GM19463 (cell line): ENCODE data around the gene STK39.

Source experiments
- ATAC-seq: cut with Tn5 transposase; IDR thresholded peaks from one replicate; pipeline ENCODE4 v1.9.1; 2021; ENCODE audit warnings: mild to moderate bottlenecking, moderate library complexity; ENCODE audit not compliant: unreplicated experiment

STK39 gene

DNA sequence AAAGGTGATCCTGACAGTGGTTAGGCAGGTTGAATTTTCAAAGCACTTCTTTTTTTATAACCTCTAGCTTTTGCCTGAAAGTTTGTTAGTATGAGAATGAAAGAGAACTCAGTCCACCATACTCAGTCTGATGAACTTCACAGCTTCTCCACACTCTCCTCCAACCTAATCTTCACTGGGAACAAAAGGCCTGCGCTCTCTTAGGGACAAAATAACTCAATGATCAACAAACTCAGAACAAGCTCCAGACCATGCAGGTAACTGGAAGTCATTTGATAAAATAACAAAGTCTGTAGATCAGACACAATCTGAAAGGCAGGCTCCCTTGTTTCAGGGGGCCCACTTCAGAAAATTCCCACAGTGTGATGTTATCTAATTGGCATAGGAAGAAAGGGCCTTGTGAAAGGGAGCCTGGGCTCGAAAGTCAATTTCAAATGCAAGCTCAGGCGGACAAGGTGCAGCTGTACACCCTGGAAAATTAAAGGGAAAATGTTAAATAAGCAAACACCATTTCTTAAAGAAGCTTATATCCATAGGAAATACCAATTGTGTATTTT, 142.2 kb downstream of the STK39 start:
- ATAC-seq, result no peak

DNA sequence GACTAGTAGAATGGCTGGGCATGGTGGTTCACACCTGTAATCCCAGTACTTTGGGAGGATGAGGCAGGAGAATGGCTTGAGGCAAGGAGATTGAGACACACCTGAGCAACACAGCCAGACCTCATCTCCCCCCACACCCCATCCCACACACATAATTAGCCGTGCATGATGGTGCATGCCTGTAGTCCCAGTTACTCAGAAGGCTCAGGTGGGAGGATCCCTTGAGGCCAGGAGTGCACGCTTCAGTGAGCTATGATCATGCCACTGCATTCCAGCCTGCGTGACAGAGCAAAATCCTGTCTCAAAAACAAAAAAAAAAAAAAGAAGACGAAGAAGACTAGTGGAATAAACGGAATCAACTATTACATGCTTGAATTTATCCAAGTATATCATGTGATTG, 150.0 kb downstream of the STK39 start:
- no peak for ATAC-seq

DNA sequence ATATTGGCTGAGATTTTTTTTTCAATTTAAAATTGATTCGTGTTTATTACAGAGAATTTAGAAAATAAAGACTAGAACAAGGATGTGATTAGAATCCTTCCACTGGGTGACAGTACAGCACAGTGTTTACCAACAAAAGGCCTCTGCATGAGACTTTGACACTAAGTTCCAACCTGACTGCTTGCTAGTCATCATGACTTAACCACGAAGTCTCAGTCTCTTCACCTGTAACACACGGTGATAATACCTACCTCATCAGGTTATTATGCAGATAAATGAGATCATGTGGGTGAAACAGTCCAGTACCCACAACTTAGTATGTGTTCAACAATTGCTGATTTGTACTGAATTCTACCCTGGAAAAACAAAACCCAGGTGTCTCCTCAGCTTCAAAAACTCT, 151.2 kb downstream of the STK39 start:
- ATAC-seq, result no peak

DNA sequence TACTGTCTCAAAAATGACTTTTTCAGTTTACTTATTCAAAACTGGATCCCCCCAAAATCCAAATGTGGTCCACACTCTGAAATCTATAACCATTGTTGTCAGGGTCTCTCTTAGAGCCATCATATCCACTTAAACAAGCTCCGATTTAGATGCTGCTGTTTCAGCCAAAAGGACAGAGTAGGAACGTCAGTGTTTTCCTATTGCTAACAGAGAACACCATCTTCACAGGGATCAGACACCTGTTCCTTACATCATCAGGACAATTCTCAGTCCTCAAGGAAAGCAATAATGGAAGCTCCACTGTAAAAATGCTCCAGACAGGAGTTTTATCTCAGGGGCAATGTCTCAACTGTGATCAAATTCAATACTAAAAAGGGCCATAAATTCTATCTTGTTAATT, 155.4 kb downstream of the STK39 start:
- no peak for ATAC-seq

DNA sequence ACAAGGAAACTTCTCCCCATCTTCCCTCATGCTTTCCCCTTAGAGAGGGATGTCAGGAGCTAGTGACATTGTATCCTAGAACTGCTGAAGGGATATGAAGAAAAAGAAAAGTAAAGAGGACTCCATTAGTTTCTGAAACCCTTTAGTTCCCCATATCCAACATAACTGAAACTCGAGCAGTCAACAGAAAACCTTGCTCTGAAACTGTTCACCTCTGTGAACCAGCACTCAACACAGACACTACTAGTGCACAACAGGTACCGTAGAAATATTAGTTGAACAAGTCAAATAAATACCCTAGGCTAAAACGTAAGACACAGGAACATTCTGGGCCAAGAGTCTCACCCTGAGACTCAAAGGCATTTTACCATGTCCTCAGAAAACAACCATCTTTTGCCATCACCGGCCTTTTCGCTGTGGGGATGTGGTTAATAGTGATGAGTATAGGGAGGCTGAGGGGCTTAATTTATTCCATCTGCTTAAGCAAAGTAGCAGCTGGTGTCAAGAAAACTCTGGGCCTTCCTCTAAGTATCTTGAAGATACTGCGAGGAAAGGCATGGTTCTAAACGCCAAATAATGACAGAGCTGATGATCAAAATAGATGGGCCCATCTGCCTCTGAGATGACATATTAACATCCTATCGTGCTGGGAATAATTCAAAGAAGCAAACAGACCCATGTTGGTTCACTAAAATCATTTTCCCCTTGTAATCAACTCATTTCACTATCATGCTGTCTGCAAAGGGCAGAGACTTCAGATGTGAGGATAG, 156.8 kb downstream of the STK39 start:
- peak; percentile 84 for ATAC-seq

DNA sequence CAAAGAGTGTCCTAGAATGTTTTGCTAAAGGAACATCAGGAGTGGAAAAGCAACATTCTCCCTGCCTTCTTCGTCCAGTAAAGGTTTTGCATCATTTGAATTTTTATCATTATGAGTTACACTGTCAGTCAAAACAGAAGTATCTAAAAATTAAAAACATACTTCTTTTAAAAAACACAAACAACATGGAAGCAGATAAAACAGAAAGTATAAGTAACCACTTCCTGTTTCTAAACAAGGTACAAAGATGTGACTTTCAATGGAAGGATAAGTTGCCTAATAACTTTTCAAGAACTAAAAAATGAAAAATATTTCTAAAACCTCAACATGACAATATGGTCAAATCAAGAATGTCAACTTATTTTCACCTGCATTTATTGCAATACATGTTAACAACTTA, 158.2 kb downstream of the STK39 start:
- no peak for ATAC-seq

DNA sequence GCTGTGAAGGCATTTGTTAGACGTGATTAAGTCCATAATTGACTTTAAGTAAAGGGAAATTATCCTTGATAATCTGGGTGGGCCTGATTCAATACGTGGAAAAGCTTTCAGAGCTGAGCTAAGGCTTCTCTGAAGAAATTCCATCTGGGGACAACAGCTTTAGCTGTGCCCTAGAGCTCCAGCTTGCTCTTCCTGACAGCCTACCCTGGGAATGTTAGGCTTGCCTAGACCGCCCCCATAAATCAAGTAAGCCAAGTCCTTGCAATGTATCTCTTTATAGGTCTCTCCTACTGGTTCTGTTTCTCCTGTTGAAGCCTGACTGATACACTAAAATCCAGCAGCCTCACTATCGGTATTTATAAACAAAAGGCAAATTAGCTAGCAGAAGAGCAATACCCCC, 160.0 kb downstream of the STK39 start:
- no peak for ATAC-seq

DNA sequence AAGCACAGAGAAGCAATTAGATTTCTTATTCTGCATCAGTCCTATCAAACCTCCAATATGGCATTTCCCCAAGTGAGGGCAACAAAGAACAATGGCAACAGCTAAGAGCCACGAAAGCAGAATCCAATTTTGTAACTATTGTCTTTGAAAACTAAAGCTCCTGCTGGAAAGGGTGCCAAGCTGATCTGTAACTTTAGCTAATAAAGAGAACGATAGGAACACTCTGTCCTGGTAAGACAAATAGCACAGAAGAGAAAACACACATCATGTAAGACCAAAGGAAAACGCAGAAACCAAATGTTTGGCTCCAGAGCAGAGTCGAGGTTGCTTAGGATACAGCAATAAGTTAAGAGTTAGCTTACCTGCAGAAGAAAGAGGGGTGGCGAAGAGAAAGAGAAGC, 160.5 kb downstream of the STK39 start:
- ATAC-seq, result no peak

DNA sequence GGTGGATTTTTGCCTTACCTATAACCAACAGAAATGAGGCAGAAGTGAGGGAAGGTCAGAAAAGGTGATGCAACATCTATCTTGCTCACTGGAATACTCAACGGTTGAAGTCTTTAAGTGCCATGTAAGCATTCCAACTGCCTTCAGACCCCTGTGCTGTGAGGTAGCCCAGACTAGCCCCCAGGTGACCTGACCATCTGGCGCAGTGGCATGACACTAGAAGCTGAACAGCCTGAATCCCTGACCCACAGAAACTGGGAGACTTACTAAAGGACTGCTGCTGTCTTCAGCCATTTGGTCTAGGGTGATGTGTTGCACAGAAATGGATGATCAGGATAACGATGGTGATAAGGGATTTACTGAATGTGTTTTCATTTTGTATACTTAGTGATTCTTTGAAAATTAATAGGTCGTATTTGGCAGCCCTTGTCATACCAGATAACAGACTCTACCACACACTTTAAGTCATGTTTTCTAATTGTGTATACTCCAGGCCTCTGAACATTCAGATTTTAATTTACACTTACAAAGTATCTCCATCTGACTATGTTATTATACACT, 161.5 kb downstream of the STK39 start:
- no peak for ATAC-seq

DNA sequence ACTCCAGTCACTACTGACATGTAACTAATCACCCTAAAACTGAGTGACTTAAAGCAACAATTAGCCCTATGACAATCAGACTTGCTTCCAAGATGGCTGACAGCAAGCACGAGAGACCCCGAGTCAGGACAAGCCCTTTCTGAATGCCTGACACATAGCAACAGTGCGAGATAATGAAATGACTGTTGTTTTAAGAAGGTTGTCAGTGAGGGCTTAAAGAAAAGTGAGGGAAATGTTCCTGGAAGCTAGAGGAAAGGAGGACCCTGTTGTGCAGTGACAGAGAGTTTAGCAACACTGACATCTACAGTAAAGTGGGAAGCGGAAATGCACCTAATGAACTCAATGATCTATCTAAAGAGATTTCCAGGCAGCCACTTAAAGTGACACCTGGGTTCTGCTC, 163.1 kb downstream of the STK39 start:
- ATAC-seq, result no peak

DNA sequence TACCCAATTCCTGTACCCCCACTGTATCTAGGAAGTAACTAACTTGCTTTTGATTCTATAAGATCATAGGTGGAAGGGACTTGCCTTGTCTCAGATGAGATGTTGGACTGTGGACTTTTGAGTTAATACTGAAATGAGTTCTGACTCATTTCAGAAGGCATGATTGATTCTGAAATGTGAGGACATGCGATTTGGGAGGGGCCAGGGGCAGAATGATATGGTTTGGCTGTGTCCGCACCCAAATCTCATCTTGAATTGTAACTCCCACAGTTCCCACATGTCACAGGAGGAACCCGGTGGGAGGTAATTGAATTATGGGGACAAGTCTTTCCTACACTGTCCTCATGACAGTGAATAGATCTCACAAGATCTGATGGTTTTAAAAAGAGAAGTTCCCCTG, 165.9 kb downstream of the STK39 start:
- ATAC-seq, result peak; percentile 86

DNA sequence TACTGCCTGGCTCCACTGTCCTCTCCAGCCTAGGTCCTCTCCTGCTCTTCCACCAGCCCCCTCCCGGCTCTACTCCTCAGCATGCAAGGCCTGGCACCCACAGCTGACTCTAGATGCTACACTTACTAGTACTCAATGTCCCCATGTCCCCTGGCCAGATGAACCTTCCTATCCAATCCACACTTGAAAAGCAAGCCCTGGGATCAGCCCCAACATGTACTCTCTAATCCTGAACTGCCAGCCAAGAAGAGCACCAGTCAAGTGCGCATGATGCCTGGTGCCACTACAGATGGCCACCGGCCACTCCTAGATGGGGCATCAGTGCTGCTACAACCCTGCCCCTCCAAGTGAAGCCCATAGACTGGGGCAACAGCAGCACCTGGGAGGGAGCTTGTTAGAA, 168.2 kb downstream of the STK39 start:
- ATAC-seq, result no peak

DNA sequence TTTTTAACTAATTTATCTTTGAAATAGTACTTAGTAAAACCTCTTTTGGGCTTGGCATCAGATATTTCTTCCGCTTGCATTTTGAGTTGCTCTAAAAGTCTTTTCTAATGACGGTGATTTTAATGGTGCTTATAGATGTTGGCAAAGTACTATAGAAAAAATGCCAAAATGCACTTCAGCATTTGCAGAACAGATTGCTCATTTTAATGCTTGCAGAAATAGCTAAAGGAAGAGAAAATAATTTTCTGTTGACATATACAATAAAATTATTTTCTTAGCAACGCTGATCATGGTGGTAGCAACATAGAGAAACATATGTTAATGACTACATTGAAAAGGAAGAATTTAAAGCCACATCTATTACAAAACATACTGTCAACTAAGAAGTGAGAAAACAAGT, 170.7 kb downstream of the STK39 start:
- no peak for ATAC-seq

DNA sequence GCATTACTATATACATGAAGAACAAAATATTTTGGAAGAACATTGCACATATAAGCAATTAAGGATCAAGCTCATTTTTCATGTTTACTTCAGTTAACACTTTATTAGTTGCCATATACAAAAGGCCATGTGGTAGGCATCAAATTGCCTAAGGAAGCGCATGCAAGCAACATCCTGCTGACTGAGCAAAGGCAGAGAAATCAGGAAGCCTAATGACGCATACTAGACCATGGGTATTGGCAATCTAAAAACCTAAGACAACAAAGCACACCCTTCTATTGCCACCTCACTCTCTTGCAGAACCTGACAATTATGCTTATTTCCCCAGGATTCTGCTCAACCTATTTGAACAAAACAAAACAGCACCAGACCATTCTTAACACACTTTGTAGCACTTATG, 171.9 kb downstream of the STK39 start:
- ATAC-seq, result no peak

DNA sequence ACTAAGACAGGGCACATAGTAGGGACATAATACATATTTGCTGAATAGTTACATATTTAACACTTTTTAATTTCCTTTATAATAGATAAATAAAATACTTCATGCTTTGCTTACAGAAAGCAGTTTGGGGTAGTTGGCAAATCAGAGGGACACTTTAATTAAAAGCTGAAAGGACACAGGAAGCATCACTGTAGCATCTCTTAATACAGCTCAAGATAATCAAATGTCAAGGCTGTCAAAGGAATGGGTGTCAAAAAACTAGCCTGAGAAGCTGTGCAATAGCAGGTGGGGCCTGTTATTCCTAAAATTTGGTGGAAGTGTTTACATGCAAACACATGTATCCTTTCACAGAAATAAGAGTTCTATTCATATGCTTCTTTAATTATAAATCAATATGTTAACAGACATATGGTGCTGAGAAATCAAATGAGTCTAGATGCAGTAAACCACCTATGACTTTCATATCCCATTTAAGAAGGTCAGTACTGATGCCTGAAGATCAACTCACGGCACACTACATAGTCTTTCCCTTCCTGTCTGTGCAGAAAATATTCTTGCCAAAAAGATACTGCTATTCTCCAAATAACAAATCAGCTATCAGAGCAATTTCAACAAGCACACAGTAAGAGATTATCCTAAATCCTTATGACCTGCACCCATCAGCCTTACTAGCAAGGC, 174.6 kb downstream of the STK39 start:
- ATAC-seq, result no peak

DNA sequence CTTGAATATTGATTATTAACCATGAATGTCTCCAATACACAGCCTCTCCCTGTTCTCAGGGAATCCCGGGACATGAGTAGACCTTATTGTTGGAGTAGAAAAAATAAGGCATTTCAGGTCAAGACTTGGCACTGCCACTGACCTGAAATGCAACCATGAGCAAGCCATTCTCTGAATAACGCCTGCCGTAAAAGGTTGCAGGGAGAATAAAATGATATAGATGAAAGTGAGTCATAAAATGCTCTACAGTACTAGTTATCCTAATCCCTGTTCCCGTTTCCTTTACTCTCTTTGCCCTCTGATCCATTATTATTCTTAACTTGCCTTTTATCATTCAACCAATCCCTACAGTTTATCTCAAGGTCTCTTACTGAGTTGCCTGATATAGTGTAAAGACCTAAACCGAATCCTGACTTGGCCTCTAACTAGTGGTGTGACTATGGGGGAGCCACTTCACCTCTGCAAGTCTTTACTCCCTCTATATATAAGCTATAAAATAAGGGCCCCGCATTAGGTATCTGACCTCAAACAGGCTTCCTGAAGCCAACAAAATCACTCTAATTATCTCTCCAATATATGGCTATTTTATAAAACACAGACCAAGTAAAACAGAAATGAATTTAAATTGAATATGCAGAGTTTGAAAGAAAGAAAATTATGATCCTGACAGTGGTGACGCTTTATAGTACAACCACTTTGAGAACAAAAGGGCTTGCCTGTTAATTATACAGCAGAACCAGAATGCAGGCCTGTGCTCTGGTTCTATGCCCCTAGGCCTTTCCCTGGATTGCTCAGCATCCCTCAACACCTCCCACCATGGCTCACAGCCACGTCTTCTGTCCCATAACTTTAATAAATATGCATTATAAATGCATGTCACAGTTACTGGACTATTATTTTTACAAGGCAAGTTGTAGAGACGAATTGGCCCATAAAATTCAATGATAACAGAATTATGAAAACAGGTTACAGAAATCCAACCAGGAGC, 183.1 kb downstream of the STK39 start:
- ATAC-seq, result no peak

DNA sequence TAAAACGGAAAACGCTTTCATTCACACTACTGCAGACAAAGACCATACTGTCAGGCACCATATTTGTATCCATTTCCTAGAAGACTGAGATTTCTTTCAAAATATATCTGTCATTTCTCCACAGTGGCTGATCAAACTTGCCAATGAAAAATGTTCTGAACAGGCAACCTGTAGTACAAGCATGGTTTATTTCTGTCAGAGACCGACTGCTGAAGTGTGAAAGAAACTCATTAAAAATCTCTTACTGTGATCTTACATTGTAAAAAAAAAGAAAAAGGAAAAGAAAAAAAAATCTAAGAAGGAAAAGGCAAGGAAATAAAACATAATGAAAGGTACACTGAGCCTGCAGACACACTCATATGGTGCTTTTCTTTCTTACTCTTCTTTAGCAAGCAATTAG, 184.5 kb downstream of the STK39 start:
- ATAC-seq, result no peak

DNA sequence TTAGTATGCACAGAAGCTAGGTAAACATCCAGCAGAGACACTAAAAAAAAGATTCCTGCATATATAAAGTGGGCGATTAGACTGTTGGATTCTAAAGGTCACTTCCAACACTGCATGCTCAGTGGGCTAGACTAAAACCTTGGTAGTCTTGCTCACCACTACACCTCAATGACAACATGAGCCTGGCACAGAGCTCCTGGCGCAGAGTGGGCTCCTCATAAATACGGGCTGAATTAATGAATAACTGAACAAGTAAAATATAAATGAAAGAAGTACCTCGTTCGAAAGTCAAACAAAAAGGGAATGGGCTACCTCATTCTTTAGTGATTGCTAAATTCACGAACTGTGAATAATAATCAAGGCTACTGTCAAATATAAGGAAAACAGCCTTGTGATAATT, 185.3 kb downstream of the STK39 start:
- no peak for ATAC-seq

DNA sequence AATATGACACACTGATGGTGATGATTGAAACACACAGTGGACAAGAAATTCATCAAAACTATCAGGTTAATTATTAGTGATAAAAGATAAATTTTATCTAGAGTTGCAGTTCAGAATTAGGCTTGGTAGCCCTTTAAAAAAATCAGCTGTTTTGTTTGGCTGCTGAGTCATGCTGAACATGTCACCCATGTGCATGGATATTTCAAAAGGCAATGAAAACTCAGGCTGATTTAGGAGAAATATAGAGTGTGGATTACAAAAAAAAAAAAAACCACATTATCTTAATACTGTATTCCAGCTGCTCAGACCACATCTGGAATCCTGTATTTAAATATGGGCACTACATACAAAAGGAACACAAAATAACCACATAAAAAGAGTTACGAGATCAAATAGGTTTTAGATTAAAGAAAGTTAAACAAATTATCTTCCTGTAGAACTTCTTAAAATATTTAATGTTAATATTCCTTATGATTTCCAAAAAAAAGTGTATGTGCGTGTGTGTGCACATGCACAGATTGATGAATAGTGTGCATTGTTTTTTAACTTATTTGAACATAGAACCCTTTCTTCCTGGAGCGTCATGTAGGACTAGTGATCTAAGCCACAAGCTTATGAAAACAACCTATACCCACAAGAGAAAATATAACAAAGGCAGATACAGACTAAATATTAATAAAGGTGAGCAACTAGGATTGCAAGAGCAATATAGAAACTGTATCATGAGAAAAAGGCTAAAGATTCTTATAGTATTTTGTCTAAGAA, 186.2 kb downstream of the STK39 start:
- ATAC-seq, result no peak

DNA sequence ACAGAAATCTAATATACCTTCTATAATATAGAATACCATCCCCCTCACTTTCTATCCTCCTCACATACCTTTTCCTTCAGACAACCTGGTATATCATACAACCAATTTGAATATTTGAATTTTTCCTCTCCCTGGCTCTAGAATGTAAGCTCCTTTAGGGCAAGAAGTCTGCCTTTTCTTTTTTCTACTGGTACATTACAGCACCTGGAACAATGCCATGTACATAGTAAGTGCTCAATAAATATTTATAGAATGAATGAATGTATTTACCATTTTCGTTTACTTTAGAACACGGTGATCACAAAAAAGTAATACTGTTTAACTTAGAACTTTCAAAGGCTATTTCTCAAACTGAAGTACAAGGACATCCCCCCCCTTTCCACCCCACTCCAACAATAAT, 187.6 kb downstream of the STK39 start:
- ATAC-seq, result no peak
